Smooth muscle cell of trachea (primary cell): ENCODE measurements around the gene HSPB9. TPM values are rescaled to one million over a fixed set of nuclear protein-coding genes. Genes with fewer than 3 reads are reported as not detected.

Source experiments
- total RNA-seq: library from RNA; depleted of rRNA; stranded (reverse); fragments of >200 nt; gene quantifications from 2 replicates; pipeline ENCODE4 v1.2.1, GENCODE V29; 2014

The HSPB9 gene, protein sequence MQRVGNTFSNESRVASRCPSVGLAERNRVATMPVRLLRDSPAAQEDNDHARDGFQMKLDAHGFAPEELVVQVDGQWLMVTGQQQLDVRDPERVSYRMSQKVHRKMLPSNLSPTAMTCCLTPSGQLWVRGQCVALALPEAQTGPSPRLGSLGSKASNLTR
- total RNA-seq, result not detected in 2 replicates

DNA sequence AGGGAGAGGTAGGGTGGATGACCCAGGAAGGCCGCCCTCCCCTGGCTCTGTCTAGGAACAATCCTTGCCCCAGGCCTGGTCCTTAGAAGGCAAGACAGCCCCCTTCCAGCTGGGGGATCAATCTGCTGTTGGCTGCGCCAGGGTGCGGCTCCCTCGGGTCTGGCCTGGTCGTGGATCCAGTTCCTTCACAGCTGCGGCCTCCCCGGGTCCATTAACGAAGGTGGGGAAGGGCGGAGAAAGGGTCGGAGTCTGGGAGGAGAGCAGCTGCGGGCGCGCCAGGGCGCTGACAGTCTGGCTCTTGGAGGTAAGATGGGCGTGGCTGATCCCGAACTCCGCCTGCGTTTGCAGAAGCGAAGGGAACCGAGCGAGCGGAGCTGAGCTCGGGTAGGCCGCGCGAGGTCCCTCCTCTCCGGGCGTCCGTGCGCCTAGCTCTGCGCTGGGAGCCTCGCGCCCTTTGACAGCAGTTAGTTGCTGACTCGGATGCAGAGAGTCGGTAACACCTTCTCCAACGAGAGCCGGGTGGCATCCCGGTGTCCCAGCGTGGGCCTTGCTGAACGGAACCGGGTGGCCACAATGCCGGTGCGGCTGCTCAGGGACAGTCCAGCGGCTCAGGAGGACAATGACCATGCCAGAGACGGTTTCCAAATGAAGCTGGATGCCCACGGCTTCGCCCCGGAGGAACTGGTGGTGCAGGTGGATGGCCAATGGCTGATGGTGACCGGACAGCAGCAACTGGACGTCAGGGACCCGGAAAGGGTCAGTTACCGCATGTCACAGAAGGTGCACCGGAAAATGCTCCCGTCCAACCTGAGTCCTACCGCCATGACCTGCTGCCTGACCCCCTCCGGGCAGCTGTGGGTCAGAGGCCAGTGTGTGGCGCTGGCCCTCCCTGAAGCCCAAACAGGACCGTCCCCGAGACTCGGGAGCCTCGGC is at the start of gene HSPB9:
HSPB9 (plus strand) TSS at position 434 of the 933 bp plus-strand sequence; CDS start at position 481, 47 bp downstream.

DNA sequence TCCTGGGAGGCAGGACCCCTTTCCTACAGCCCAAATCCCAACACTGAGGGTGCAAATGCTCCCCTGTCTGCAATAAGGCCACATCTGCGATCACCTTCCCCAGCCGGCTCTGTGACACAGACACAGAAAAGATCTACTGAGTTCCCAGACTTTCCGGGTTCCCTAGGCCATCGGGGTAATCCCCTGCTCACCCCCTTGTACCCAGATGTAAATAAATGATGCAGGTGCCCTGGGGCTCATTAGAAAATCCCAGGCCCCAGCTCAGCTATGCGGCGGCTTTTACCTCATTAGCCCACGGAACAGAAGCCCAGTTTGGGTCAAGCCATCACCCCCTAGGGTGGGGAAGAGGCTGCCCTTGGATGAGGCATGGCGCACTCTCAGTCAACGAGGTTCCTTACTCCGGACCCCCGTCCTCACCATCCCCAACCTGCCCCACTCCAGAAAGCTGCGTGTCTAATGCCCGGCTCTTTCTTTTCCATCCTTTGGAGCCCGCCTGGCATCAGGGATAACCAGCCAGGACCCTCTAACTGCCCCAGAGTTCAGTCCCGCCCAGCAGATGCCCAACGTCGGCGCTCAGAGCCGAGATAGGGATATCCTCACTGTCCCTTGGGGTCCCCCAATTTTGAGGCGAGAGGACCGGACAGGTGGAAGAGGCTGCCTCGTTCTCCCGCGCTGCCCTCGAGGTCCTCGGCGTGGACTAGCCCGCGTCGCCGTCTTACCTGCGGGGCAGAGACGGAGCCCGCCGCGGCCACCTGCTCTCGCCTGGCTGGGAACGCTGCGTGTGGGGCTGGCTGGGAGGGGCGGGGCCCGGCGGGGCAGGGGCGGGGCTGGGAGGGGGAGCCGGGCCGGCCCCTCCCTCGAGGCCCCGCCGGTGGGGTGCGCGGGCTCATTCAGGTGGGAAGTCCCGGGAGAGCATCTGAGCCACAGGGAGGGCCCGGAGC is 24.6 kb upstream of the HSPB9 start, which contains the start of gene ZNF385C:
ZNF385C (minus strand) TSS at position 783 of the 941 bp plus-strand sequence. CDS start 35,417 bp downstream, outside the sequence.

DNA sequence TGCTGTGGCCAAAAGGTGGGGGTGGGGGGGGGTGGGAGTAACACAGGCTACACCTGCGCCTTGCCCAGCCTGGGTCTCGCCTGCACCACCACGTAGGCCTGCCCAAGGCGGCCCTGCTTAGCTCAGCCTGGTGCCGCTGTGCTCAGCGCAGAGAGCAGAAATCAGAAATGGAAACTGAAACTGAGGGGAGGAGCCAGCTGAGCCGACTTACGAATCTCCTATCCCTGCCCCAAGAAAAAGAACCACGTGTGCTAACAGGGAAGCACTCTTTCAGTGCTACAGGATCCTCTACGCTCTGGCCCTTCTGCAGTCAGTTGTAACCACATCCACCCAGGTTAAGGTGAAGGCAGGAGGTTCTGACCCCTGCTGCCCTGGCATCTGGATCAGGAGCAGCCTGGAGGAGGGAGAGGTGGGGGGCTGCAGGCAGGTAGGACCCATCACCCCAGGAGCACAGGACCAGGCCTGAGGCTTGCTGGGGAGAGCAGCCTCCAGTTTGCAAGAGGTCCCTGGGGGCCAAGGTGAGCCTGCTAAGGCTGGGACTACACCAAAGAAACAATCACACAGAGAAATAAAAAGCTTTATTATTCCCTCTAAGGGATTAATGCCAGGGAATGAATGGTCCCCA is 9.9 kb upstream of the HSPB9 start, which contains the start of gene DHX58:
DHX58 (minus strand) TSS at position 163 of the 625 bp plus-strand sequence. CDS start 822 bp downstream, outside the sequence.

DNA sequence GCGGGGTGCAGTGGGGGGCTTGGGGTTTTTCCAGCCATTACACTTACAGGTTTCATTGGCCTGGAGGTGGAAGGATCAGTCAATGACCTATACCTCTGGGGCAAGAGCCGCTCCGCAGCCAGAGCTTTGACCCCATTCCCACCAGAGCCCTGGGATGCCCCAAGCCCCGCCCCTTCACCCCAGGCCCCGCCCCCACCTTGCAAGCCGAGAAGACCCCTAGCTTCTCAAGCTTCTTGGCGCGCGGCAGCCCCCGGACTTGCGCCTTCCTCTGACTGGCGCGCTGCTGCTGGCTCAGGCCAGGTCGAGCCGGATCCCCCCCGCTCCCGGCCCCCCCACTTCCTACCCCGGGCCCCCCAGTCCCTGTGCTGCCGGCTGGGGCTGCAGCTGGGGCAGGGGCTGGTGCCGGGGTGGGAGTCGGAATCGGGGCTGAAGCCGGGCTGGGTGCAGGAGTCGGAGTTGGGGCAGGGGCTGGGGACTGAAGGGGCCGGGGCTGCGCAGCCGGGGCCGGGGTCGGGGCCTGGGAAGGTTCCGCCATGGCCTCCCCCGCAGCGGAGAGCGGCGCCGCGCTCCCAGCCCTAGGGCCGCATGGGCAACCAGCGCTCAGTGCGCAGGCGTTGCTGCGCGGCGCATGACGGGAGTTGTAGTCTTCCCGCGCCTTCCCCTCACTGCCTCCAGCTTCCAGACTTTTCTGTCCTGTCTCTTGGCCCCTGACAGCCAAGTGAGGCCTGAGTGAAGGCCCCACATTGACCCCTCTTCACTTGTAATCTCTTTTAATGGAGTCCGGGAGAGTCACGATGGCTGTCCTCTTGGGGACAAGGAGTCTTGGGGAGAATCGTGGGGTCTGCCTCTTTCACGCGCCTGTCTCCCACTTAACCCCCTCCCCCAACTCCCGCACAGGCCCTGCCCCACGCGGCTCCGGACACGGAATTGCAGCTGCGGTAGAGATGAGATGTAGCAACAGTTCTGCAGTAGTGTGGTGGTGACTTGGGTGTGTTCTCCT is 1.5 kb upstream of the HSPB9 start, which contains the start of gene KAT2A:
KAT2A (minus strand) TSS at position 598 of the 1,000 bp plus-strand sequence; CDS start at position 535, 63 bp downstream.

Other genes starting within 250 kb of the HSPB9 start
- 171 and 230 TPM in 2 replicates for gene ACLY, start 203.9 kb upstream of the HSPB9 start, total RNA-seq
- gene ODAD4, start 192.2 kb upstream of the HSPB9 start, total RNA-seq, result 0.33 and 1.3 TPM in 2 replicates
- gene CNP, start 156.0 kb upstream of the HSPB9 start, total RNA-seq, result 63.4 and 90.5 TPM in 2 replicates
- 52.6 and 72.0 TPM in 2 replicates for gene DNAJC7, start 105.4 kb upstream of the HSPB9 start, total RNA-seq
- gene NKIRAS2, start 102.7 kb upstream of the HSPB9 start, total RNA-seq, result 16.3 and 30.4 TPM in 2 replicates
- 0.15 and 0.17 TPM in 2 replicates for gene C17orf113, start 72.2 kb upstream of the HSPB9 start, total RNA-seq
- gene ZNF385C, start 24.3 kb upstream of the HSPB9 start, total RNA-seq, result not detected in 2 replicates
- gene DHX58, start 10.1 kb upstream of the HSPB9 start, total RNA-seq, result 17.2 and 25.6 TPM in 2 replicates
- 7.0 and 10.8 TPM in 2 replicates for gene KAT2A, start 1.4 kb upstream of the HSPB9 start, total RNA-seq
- 82.9 and 87.3 TPM in 2 replicates for gene RAB5C, start 32.2 kb downstream of the HSPB9 start, total RNA-seq
- gene KCNH4, start 58.3 kb downstream of the HSPB9 start, total RNA-seq, result under 0.01 TPM in 1 of 2 replicates, not detected in the other
- gene HCRT, start 62.6 kb downstream of the HSPB9 start, total RNA-seq, result not detected in 2 replicates
- 16.1 and 30.3 TPM in 2 replicates for gene GHDC, start 71.7 kb downstream of the HSPB9 start, total RNA-seq
- 25.2 and 31.6 TPM in 2 replicates for gene STAT5B, start 153.6 kb downstream of the HSPB9 start, total RNA-seq
- gene STAT5A, start 165.7 kb downstream of the HSPB9 start, total RNA-seq, result 23.0 and 67.6 TPM in 2 replicates